GM18909 (cell line): Measurements from ENCODE around the gene VSIG8.

Source experiments
- ATAC-seq: cut with Tn5 transposase; IDR thresholded peaks from one replicate; pipeline ENCODE4 v1.9.1; 2021; ENCODE audit warnings: mild to moderate bottlenecking; ENCODE audit not compliant: unreplicated experiment, poor library complexity

Gene VSIG8

GRCh38 chr1:159884296-159884695 lies 21.8 kb upstream of the VSIG8 start:
- ATAC-seq: no peak

- ATAC-seq: no peak
Measured at GRCh38 chr1:159883134-159883533, 20.7 kb upstream of the VSIG8 start.

GRCh38 chr1:159882527-159882862 lies 20.0 kb upstream of the VSIG8 start:
- ATAC-seq: no peak

GRCh38 chr1:159881622-159882526 lies 19.4 kb upstream of the VSIG8 start:
- no peak for ATAC-seq

GRCh38 chr1:159880430-159880829 lies 18.0 kb upstream of the VSIG8 start:
- ATAC-seq: no peak

- no peak for ATAC-seq
Measured at GRCh38 chr1:159879977-159880376, 17.5 kb upstream of the VSIG8 start.

- no peak for ATAC-seq
Measured at GRCh38 chr1:159879136-159879535, 16.7 kb upstream of the VSIG8 start.

GRCh38 chr1:159877695-159878444 lies 15.4 kb upstream of the VSIG8 start:
- no peak for ATAC-seq

- no peak for ATAC-seq
Measured at GRCh38 chr1:159873530-159874143, 11.2 kb upstream of the VSIG8 start.

GRCh38 chr1:159872891-159873290 lies 10.4 kb upstream of the VSIG8 start:
- ATAC-seq: no peak

GRCh38 chr1:159870704-159871103 lies 8.2 kb upstream of the VSIG8 start:
- ATAC-seq: no peak

GRCh38 chr1:159869607-159870006 lies 7.2 kb upstream of the VSIG8 start:
- no peak for ATAC-seq

- no peak for ATAC-seq
Measured at GRCh38 chr1:159869173-159869572, 6.7 kb upstream of the VSIG8 start.

GRCh38 chr1:159868766-159869165 lies 6.3 kb upstream of the VSIG8 start:
- no peak for ATAC-seq

- no peak for ATAC-seq
Measured at GRCh38 chr1:159867664-159868026, 5.2 kb upstream of the VSIG8 start.

GRCh38 chr1:159866905-159867663 lies 4.6 kb upstream of the VSIG8 start:
- ATAC-seq: no peak

- ATAC-seq: no peak
Measured at GRCh38 chr1:159866066-159866465, 3.6 kb upstream of the VSIG8 start.

GRCh38 chr1:159864262-159864661 lies 1.8 kb upstream of the VSIG8 start:
- no peak for ATAC-seq

- no peak for ATAC-seq
Measured at GRCh38 chr1:159862031-159862430, 426 bp downstream of the VSIG8 start.

- ATAC-seq: no peak
Measured at GRCh38 chr1:159861218-159861617, 1.2 kb downstream of the VSIG8 start.

- ATAC-seq: no peak
Measured at GRCh38 chr1:159860456-159860855, 2.0 kb downstream of the VSIG8 start.
